ENCODE data around the gene SORL1. TPM values are rescaled to one million over a fixed set of nuclear protein-coding genes. Genes with fewer than 3 reads are reported as not detected.

SORL1 gene
- total and polyA plus RNA-seq, 9 of the 15 experiments (the other 6 are each of a cell fraction or from before 2014, with no cell fraction given), result 0.01 to 0.66 TPM; not detected in 7

GRCh38 chr11:121418625-121419114 lies 33.4 kb upstream of the SORL1 start:
- 0% methylated on average over 7 of the region's 7 CpGs for WGBS (ENCODE audit: insufficient coverage, low coverage, missing lambda C conversion rate)
- CTCF ChIA-PET (ENCODE audit: low intra/inter-chr PET ratio), result no interaction called here

GRCh38 chr11:121419836-121420235 lies 32.3 kb upstream of the SORL1 start:
- no peak for TF ChIP-seq MAX (CRISPR knock-in tag; IDR thresholded peaks at IDR 0.05)
- no peak for TF ChIP-seq ZNF551 (CRISPR knock-in tag; IDR thresholded peaks at IDR 0.05)
- no peak for TF ChIP-seq SP2 (IDR thresholded peaks at IDR 0.05; ENCODE audit: extremely low read depth, low read depth, low read length, poor library complexity, severe bottlenecking)
- no peak for TF ChIP-seq ZNF239 (CRISPR knock-in tag; IDR thresholded peaks at IDR 0.05)
- TF ChIP-seq HMGN3 (IDR thresholded peaks at IDR 0.05; ENCODE audit: borderline replicate concordance, extremely low read depth, insufficient read length, low read depth, low read length), result no peak
- no peak overlapping the region for H2AFZ ChIP-seq (ENCODE audit: low read depth, low read length)
- H3K79me2 ChIP-seq (ENCODE audit: control insufficient read depth, insufficient read depth, low read length), result no peaks in the 10 kb centered on the region
- H3K36me3 ChIP-seq (ENCODE audit: control insufficient read depth, insufficient read depth, low read length), result no peaks in the 10 kb centered on the region
- H3K4me1 ChIP-seq (replicated peaks in 1 of 2; ENCODE audit: control insufficient read depth in 2 of 2, insufficient read depth in 2 of 2, low read length in 2 of 2), result no peaks in the 10 kb centered on the region; a peak in 1 of 5 replicates
- POLR2A ChIA-PET, result no interaction called here
- DNase-seq (ENCODE audit: extremely low read depth in 1 of 4, low spot score in 3 of 4) (no peak), ATAC-seq (no peak), FAIRE-seq (no peak)
- peaks cover 0 to 3% of the 10 kb centered on the region in 2 experiments; a peak in 1 of 5 replicates for H3K27me3 ChIP-seq (ENCODE audit: control insufficient read depth in 2 of 2, insufficient read depth in 2 of 2, low read length in 2 of 2)
- no peaks in the 10 kb centered on the region for H4K20me1 ChIP-seq (replicated peaks; ENCODE audit: control insufficient read depth, insufficient read depth, low read length)
- WGBS (ENCODE audit: insufficient coverage, low coverage, missing lambda C conversion rate), result 3% methylated on average over 4 of the region's 4 CpGs
- H3K4me3 ChIP-seq, result no peak overlapping the region
- no peak overlapping the region for H3K4me2 ChIP-seq (ENCODE audit: insufficient read depth, low read length)
- H3K27ac ChIP-seq (ENCODE audit: extremely low read depth, low read depth, low read length), result no peak overlapping the region
- CTCF ChIA-PET (ENCODE audit: low intra/inter-chr PET ratio), result no interaction called here
- no peaks in the 10 kb centered on the region for H3K9me1 ChIP-seq (ENCODE audit: control insufficient read depth, insufficient read depth, low read length)
- in situ Hi-C loops (cut with MboI) (no loop called here), intact Hi-C loops (cut with micrococcal nuclease) (no loop called here)
- H3K9me3 ChIP-seq (replicated peaks; ENCODE audit: control insufficient read depth, insufficient read depth, low read depth, low read length), result no peaks in the 10 kb centered on the region
- H3K9ac ChIP-seq (ENCODE audit: insufficient read depth in 1 of 2, low read depth in 2 of 2, low read length in 2 of 2), result no peak overlapping the region
- no TSS peak for BruUV-seq (replicated peaks)

More at GRCh38 chr11:121418625-121419114, 33.4 kb upstream of the SORL1 start:
- Histone ChIP-seq H3K27me3 (ENCODE audit: control insufficient read depth in 2 of 2, insufficient read depth in 2 of 2, low read length in 2 of 2) (peaks cover 0 to 3% of the 10 kb centered on the region in 2 experiments; a peak in 1 of 5 replicates), H3K79me2 (ENCODE audit: control insufficient read depth, insufficient read depth, low read length) (no peaks in the 10 kb centered on the region), H3K27ac (ENCODE audit: extremely low read depth, low read depth, low read length) (no peak overlapping the region), H3K9me1 (ENCODE audit: control insufficient read depth, insufficient read depth, low read length) (no peaks in the 10 kb centered on the region), H2AFZ (ENCODE audit: low read depth, low read length) (no peak overlapping the region), H3K9ac (ENCODE audit: insufficient read depth in 1 of 2, low read depth in 2 of 2, low read length in 2 of 2) (no peak overlapping the region), H3K4me3 (no peak overlapping the region), H3K4me1 (replicated peaks in 1 of 2; ENCODE audit: control insufficient read depth in 2 of 2, insufficient read depth in 2 of 2, low read length in 2 of 2) (no peaks in the 10 kb centered on the region; a peak in 1 of 5 replicates), H3K9me3 (replicated peaks; ENCODE audit: control insufficient read depth, insufficient read depth, low read depth, low read length) (no peaks in the 10 kb centered on the region), H3K4me2 (ENCODE audit: insufficient read depth, low read length) (no peak overlapping the region), H4K20me1 (replicated peaks; ENCODE audit: control insufficient read depth, insufficient read depth, low read length) (no peaks in the 10 kb centered on the region), H3K36me3 (ENCODE audit: control insufficient read depth, insufficient read depth, low read length) (no peaks in the 10 kb centered on the region)
- ATAC-seq (no peak), DNase-seq (ENCODE audit: extremely low read depth in 1 of 4, low spot score in 3 of 4) (no peak), FAIRE-seq (no peak)
- POLR2A ChIA-PET, result no interaction called here
- in situ Hi-C loops (cut with MboI) (no loop called here), intact Hi-C loops (cut with micrococcal nuclease) (no loop called here)
- TF ChIP-seq YBX1 (IDR thresholded peaks at IDR 0.05), result no peak
- TF ChIP-seq RFX1 (IDR thresholded peaks at IDR 0.05), result peak; percentile 10; the same call in 1 of the 2 replicates
- BruUV-seq (replicated peaks), result no TSS peak
